Left cardiac atrium (tissue), 4 donors: ENCODE measurements around the gene PRPS2. TPM values are rescaled to one million over a fixed set of nuclear protein-coding genes. Genes with fewer than 3 reads are reported as not detected.
A peak's percentile ranks its signal among the peaks of the same experiment; 100 is the strongest.

Source experiments
- ATAC-seq, 2 donors: fragments of 200-7000 bp; cut with Tn5 transposase; one replicate each; pipeline ENCODE4 v1.9.1; 2020; ENCODE audit warnings: mild to moderate bottlenecking in 2 of 2, moderate library complexity in 2 of 2
- DNase-seq: peaks from one replicate; pipeline ENCODE4 v3.0.0-alpha.2; 2020
- intact Hi-C, 2 donors: fragments of 100-400 bp; cut with DNase I; formaldehyde crosslinking; loops; one replicate each; pipeline versions ENCODE4 v1.14.1 to v1.15.1; 2022 to 2023
- total RNA-seq, 2 donors: library from RNA; stranded (reverse); fragmentation: NEBNext Ultra II Directional; extraction: Animal tissue kit (Norgen Biotek cat#: 25700); gene quantifications; one replicate each; pipeline ENCODE4 v1.2.1, GENCODE V29; 2021
- donor health status: DM: no; HTN: yes; CAD: no.
- donor health status: DM: no; HTN: yes; CAD: no; lungs with severe emphysema.
- donor health status: DM: yes; HTN: yes; CAD: no.
- donor health status: Dilated cardiomyopathy.

PRPS2 gene
- total RNA-seq, 2 donors from 2014 or later, result 7.7 to 8.9 TPM

DNA sequence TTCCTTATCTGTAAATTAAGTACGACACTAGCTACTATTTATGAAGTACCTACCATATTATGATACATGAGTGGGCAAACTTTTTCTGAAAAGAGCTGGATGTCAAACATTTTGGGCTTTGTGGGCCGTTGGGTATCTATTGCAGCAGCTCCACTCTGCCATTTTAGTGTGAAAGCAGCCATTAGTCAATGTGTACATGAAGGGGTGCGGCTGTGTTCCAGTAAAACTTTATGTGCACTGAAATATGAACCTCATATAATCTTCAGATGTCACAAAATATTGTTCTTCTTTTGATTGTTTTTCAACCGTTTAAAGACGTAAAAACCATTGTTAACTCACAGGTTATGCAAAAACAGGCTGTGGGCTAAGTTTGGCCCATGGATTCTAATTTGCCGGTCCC is 14.1 kb downstream of the PRPS2 start:
- DNase-seq (no peak), ATAC-seq (no peak)
- intact Hi-C loops, result no loop called here

DNA sequence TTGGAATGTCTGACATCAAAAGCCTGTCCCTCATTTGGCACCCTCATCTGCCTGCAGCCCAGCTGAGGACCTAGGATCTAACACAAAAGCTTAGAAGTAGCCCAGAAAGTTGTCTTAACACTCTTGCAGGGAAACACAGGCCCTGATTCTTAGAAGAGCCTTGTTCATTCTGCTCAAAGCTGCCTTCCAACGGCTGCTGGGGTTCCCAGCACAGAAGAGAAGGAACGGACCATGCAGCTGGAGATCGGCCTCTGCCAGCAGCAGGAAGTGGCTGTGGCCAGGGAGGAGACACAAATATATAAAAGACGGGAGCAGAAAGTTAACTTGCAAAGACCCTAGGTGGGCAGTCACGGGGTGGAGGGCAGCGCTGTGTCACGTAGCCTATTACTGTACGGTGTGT is 20.4 kb downstream of the PRPS2 start:
- intact Hi-C loops, result loop anchor here in 1 of 2 donors (10.0 kb wide), 1 partner anchor 673 kb away; no protein-coding TSS in a partner anchor
- DNase-seq, result no peak
- ATAC-seq, result no peak

DNA sequence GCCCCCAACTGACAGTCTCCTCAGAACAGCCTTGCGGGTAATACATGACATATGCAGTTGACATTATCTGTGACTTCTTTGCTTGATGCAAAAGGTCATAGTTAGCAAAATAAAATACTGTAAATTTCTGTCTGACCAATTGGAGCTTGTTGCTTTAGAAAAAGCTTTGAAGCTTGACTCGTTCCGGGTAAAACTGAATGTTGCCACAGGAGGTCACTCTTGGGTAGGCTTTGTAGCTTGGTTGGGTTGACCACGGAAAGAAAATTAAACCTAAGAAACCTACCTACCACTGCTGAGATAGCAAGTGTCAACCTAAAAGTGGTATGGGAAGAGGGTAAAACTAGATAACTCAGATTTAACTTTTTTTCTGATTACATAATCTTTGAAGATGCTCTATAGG is 23.2 kb downstream of the PRPS2 start:
- intact Hi-C loops, result loop anchor here in 1 of 2 donors (10.0 kb wide), 1 partner anchor 670 kb away; no protein-coding TSS in a partner anchor
- no peak for ATAC-seq
- no peak for DNase-seq

DNA sequence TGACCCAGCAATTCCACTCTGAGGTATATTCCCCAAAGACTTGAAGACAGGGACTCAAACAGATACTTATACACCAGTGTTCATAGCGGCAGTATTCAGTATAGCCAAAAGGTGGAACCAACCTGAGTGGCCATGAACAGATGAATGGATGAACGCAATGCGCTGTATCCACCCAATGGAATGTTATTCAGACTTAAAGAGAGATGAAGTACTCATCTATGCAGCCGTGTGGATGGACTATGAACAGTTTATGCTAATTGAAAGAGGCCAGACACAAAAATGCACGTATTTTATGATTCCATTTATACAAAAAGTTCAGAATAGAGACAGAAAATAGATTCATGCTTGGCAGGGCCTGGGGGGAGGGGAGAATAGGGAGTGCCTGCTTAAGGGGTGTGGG is 26.3 kb downstream of the PRPS2 start:
- intact Hi-C loops, result loop anchor here in 1 of 2 donors (5.0 to 10.0 kb wide), 2 partner anchors 80 to 667 kb away; no protein-coding TSS in a partner anchor
- DNase-seq (no peak), ATAC-seq (no peak)

DNA sequence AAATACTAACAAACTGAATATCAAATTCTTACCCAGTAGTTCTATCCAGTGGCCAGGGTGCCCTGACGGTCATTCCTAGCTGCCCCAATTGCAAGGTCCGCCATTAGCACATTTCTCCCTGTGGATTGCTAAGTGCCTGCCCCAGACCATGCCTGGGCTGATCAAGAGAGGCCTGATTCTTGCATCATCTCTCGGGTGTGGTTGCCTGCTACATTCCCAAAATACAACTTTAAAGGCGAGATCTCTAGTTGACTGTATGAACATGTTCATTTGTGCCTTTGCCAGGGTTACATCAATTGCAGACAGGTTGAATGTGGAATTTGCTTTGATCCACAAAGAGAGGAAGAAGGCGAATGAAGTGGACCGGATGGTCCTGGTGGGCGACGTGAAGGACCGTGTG is 28.0 kb downstream of the PRPS2 start:
- DNase-seq, result no peak
- ATAC-seq, result peak in 1 of 2 donors; percentile 30
- intact Hi-C loops, result loop anchor here in 1 of 2 donors (5.0 to 10.0 kb wide), 2 partner anchors 78 to 666 kb away; no protein-coding TSS in a partner anchor

DNA sequence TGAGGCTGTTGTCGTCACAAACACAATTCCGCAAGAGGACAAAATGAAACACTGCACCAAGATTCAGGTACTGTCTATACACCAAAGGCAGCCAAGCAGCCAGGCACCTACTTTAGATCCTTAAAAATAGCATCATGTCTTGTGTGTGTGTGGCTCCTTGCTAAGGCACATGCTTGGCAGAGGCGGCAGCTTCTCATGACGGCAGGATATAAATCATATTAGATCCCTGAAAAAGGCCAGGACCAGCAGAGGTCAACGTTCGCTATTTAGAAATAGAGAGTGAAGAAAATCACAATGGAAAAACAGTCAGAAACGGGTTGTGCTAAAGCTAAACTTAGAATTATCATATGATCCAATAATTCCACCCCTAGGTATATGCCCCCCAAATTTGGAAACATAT is 29.5 kb downstream of the PRPS2 start:
- DNase-seq (no peak), ATAC-seq (no peak)
- intact Hi-C loops, result no loop called here

DNA sequence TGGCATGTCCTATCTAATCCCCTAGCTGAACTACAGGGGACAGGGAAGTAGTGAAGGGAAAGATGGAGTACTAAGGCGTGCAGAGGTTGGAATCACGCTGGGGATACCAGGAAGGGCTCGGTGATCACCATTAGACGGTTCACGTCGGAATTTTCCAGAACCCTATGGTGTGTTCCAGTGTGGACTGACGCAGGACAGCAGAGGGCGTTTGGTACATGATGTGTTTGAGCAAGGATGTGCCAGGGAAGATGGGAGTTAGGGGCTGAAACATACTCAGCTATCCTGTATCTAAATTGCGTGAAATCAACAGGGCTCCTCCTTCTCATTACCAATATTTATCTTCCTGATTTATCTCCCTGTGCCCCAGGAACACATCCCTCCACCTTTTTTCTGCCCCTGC is 33.7 kb downstream of the PRPS2 start:
- intact Hi-C loops, result no loop called here
- ATAC-seq (no peak), DNase-seq (no peak)

DNA sequence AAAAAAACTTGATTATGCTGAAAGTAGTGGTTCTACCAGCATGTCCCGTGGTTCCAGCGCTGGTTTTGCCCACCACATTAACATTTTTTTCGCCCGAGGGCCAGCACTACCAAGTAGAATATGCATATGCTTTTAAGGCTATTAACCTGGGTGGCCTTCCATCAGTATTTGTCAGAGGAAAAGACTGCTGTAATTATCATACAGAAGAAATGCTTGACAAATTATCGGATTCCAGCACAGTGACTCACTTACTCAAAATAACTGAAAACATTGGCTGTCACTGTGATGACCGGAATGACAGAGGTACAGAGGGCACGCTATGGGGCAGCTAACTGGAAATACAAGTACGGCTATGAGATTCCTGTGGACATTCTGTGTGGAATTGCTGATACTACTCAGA is 34.6 kb downstream of the PRPS2 start:
- DNase-seq, result no peak
- intact Hi-C loops, result no loop called here
- ATAC-seq, result no peak

DNA sequence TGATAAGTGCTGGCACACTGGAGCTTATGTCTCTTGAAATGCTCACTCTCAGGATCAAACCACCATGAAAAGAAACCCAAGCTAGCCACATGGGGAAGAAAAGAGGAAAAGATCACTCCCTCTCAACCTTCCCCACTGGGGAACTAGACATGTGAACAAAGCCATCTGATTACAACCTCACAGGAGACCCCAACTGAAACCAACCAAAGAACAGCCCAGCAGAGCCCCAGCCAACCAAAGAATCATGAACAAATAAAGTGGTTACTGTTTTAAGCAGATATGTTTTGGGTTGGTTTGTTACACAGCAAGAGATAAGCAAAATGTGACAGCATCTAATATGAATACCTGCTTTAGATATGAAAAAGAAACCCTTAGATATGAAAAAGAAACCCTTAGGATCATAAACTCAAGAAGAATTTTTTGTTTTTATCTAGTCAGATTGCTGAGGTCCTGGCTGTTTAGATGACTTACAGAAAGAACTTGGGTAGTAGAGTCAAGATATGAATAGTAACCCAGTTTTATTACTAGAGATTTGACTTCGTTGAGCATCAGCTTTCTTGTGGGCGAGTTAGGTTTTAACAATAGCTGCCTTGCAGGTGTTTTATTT is 52.0 kb downstream of the PRPS2 start:
- ATAC-seq (no peak), DNase-seq (no peak)
- intact Hi-C loops, result no loop called here

DNA sequence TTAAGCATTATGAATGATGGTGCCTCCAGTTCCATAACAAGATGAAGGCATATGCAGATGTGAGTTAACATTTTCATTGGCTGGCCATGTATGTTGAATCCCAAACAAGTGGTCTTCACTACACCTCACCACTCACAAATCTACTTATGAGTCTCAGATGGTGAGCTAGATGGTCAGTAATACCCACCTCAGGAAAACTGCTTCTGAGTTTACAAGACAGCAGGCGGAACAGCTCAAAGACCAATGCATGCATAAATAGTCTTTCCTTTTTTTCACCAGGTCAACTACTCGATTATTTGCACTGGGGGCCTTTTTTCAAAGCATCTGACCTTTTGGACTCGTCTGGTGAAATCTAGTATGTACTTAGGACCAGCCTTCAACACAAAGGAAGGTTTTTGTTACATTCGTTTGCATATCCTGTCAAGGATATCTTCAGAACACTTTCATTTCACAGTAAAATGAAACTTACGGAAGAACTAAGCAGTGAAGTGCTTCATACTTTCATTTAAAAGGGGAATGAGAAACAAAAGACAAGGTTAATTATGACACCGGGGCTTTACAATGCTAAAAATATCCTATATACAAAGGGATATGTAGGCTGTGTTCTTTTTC is 52.6 kb downstream of the PRPS2 start:
- ATAC-seq (no peak), DNase-seq (no peak)

DNA sequence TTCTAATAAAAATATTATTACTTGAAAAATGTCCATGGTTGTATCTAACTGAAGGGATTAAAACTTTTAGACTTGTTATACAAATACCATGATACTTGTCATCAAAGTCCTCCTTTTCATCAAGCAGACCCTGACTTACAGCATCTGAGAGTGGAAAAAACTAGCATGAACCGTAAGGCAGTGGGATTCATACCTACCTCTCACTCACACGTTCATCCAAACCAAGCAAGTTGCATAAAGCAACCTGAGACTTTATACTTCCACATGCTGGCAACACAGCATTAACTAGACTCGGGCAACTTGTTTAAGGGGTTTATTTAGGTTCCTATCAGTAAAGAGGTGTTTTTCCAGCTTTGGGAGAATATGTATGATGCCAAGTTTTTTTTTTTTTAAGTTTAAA is 53.1 kb downstream of the PRPS2 start:
- DNase-seq, result no peak
- intact Hi-C loops, result no loop called here
- no peak for ATAC-seq

More for the DNA sequence above, 52.6 kb downstream of the PRPS2 start:
- intact Hi-C loops, result no loop called here

DNA sequence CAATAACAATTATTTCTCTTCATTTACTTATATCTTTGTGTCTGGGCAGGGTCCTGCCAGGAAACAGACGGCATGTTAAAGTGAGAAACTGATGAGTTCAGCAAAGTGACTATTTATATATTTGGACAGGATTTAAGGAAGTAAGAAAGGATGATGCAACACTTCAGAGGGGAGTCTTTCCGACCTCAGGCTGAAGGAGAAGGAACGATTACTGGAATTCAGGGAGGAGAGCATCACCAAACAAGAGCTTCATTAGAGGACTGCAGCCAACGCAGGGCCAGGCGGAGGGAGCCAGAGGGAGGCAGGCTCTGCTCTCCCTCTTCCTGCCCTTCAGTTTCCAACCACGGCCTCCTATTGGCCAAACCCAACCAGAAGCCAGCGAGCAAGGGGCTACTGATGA is 74.1 kb downstream of the PRPS2 start:
- no peak for DNase-seq
- ATAC-seq, result peak in 1 of 2 donors; percentile 80
- intact Hi-C loops, result no loop called here

DNA sequence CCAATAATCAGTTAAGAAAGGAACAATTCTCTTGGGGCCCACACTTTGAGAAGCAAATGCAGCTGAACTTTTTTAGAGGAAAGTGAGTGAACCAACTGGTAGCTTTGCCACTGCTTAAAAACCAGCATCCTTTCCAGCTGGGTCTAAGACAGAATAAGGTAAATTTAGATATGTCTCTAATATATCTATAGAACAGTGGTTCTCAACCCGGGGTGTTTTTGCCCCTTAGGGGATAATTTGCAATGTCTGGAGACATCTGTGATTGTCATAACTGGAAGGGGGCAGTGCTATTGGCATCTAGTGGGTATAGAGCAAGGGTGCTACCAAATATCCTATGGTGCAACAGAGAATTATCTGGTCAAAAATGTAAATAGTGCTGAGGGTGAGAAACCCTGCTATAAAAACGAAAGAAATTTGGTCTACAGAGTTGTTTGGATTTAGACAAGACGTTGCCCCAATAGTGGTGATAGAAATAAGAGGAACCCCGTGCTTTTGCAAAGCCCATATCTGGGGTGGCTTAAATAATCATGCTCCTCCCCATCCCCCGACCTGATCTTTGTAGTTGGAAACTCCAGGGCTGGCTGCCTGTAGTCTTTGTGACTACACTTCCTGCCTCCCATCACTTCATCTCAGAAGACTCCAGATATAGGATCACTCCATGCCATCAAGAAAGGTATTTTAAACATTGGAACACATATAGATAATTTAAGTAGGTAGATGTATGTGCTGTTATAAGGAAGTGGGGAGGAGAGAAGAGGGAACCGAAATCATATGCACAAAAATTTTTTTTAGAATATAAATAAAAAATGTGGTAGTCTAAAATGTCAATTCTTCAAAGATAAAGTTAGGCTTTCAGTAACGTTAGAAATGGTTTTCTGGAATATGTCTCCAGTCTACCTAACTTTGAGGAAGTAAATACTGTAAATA is 75.5 kb downstream of the PRPS2 start, which contains the start of gene TLR7:
Gene TLR7 (plus strand): TSS at position 622 of the 927 bp plus-strand sequence. CDS start 507 bp downstream, outside the sequence.
- no peak for ATAC-seq
- DNase-seq, result no peak
- intact Hi-C loops, result no loop called here

DNA sequence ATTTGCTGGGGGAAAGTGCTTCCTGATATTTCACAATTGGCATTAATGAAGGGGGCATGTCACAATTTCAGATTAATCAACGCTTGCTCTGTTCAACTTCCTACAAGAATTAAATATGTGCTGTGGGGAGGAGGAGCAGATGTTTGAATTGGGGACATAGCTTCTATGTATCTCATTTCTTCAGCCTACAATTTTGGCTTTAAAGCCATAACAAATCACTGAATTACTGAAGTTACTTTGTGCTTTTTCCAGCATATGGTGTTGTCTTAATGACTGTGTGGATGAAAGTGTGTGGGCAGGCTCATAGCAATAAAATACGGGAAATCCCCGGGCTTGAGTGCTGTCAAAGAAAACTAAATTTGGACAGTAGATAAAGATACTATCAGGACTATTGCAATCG is 76.5 kb downstream of the PRPS2 start:
- intact Hi-C loops, result no loop called here
- DNase-seq, result no peak
- ATAC-seq, result no peak

DNA sequence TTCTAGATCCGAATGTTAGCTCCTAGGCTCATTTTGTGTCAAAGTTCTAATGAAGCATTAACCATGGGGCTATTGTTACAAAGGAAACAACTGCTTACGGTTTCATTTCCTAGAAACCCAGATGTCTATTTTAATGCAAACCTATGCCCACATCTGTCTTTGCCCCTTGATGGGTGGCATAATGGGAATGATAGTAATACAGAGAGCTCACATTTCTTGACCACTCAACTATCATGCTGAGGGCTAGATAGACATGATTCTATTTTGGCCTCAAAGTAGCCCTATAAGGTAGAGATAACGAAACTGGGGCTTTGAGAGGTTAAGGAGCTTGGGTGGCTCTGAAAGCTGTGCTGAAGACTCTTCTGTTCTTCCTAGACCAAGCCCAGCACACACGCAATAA is 77.5 kb downstream of the PRPS2 start:
- no peak for DNase-seq
- ATAC-seq, result no peak
- intact Hi-C loops, result no loop called here

DNA sequence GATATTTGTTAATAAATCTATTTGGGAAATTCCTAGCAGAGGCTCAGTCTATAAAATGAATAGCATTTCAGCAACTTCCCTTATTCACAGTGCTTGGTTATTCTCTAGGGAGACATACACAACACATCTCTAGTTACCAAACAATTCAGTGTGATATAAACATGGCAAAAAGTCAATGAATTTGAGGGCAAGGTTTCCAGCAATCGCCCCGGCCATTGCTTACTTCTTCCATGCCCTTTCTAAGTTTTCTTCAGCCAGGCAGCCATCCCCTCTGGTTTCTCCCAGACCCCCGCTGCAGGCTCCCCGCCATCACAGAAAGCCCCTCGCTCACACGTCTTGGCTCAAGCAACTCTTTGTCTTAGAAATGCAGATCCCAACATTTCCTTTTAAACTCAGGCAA is 80.0 kb downstream of the PRPS2 start:
- ATAC-seq (no peak), DNase-seq (no peak)
- intact Hi-C loops, result no loop called here

DNA sequence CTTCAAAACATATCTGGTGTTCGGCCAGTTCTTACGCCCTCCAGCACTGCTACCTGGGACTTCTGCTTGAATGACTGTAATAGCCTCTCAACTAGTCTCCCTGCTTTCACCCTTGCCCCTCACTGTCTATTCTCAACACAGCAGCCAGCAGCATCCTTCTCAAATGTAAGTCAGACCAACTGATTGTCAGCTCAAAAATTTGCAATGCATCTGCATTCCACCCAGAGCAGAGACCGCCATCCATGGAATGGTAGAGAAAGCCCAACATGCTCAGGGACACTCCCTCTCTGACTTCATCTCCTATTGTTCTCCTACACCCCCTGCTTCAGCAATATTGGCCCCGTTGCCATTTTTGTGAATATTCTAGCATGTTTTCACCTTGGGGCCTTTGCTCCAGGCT is 81.5 kb downstream of the PRPS2 start:
- DNase-seq, result no peak
- intact Hi-C loops, result no loop called here
- no peak for ATAC-seq
